Sigmoid colon (tissue), 3 donors: Measurements from ENCODE around the gene WASF3.

ENCODE experiments used
- POLR2A ChIP-seq, 2 donors: fragments of 450-650 bp; IDR thresholded peaks; one replicate each; pipeline ENCODE4 v1.6.1; 2016; ENCODE audit warnings: antibody characterized with exemption in 2 of 2, mild to moderate bottlenecking in 2 of 2, moderate library complexity in 2 of 2
- TF ChIP-seq, protein P1 (sequence below), 4 experiments: fragments of 450-650 bp in 3 of 4; fragments of 200-600 bp in 1 of 4; IDR thresholded peaks; one replicate each; pipeline ENCODE4 v1.5.1; 2016 to 2019; ENCODE audit warnings: antibody characterized with exemption in 4 of 4, mild to moderate bottlenecking in 3 of 4, moderate library complexity in 2 of 4

DNA sequence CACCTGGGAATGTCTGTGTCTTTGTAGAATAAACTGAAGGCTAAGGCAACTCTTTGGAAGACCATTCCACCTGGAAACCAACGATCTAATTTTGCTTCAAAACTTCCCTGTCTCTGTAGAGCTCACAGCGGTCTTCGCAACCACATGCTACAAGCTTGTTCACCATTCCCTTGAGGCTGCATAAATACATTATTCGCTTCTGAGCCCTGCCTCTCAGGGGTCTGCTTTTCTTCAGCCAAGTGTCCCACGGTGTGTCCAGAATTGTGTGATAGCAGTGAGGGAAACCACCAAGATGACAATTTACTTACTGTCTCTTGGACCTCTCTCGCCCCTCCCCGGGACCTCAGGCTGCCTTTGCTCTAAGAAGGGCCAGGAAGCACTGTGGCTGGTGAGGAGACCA lies 152.0 kb downstream of the WASF3 start:
- no peak for TF ChIP-seq POLR2A (IDR thresholded peaks at IDR 0.05)
- TF ChIP-seq, protein P1, sequence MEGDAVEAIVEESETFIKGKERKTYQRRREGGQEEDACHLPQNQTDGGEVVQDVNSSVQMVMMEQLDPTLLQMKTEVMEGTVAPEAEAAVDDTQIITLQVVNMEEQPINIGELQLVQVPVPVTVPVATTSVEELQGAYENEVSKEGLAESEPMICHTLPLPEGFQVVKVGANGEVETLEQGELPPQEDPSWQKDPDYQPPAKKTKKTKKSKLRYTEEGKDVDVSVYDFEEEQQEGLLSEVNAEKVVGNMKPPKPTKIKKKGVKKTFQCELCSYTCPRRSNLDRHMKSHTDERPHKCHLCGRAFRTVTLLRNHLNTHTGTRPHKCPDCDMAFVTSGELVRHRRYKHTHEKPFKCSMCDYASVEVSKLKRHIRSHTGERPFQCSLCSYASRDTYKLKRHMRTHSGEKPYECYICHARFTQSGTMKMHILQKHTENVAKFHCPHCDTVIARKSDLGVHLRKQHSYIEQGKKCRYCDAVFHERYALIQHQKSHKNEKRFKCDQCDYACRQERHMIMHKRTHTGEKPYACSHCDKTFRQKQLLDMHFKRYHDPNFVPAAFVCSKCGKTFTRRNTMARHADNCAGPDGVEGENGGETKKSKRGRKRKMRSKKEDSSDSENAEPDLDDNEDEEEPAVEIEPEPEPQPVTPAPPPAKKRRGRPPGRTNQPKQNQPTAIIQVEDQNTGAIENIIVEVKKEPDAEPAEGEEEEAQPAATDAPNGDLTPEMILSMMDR (IDR thresholded peaks at IDR 0.05): no peak
